ENCODE results near the gene RFNG. TPM values are rescaled to one million over a fixed set of nuclear protein-coding genes. Genes with fewer than 3 reads are reported as not detected.

Gene RFNG
- total RNA-seq, 1 experiment from 2014 or later, result 52.0 TPM

- peak overlapping the region; percentile 99; the same call in 1 of the 2 replicates for H3K27ac ChIP-seq (ENCODE audit: low read depth, low read length)
- H3K4me2 ChIP-seq (ENCODE audit: low read length), result no peak overlapping the region
- CTCF ChIA-PET, result no interaction called here
- H4K20me1 ChIP-seq (ENCODE audit: insufficient read depth), result no peaks in the 10 kb centered on the region; the same call in 1 of the 2 replicates
- intact Hi-C loops (cut with micrococcal nuclease), result no loop called here
- TF ChIP-seq CBX3 (IDR thresholded peaks at IDR 0.05; ENCODE audit: low read depth) (no peak), REST (IDR thresholded peaks at IDR 0.05; ENCODE audit: low read depth) (no peak), SIN3A (IDR thresholded peaks at IDR 0.05; ENCODE audit: low read depth) (no peak)
- H3K4me3 ChIP-seq (replicated peaks in 1 of 2; ENCODE audit: low read depth in 1 of 2, low read length in 2 of 2), result no peak overlapping the region
- peaks cover 0 to 21% of the 10 kb centered on the region in 2 experiments; a peak in 1 of 4 replicates for H3K36me3 ChIP-seq (ENCODE audit: control insufficient read depth in 1 of 2, insufficient read depth in 2 of 2, low read length in 2 of 2)
- 0 out of 2 replicates have a peak overlapping the region, but pooled peaks have one; percentile 9 for H3K9ac ChIP-seq (ENCODE audit: low read length)
- no peaks in the 10 kb centered on the region for H3K9me2 ChIP-seq (ENCODE audit: insufficient read depth)
- no peaks in the 10 kb centered on the region for H3K27me3 ChIP-seq (ENCODE audit: insufficient read depth, low read length)
- RAD21 ChIA-PET (ENCODE audit: low non-redundant PET in 1 of 2, low total read pairs in 2 of 2, uncharacterized antibody in 2 of 2, unreplicated experiment in 2 of 2), result no interaction called here
- no peaks in the 10 kb centered on the region for H3K9me3 ChIP-seq (ENCODE audit: control insufficient read depth in 1 of 2, insufficient read depth in 1 of 2, low read depth in 1 of 2, low read length in 2 of 2)
- DNase-seq (ENCODE audit: low read depth, low spot score), result no peak
- no peak for ATAC-seq
- H3K79me2 ChIP-seq (ENCODE audit: insufficient read depth, low read length), result peaks cover 37% of the 10 kb centered on the region
- POLR2A ChIA-PET, result no interaction called here
- BruUV-seq (replicated peaks), result no TSS peak
- no peak overlapping the region for H2AFZ ChIP-seq (ENCODE audit: low read depth, low read length, poor library complexity, severe bottlenecking)
- H3K4me1 ChIP-seq (ENCODE audit: control insufficient read depth in 1 of 2, insufficient read depth in 2 of 2, low read length in 2 of 2), result peaks cover 37 to 66% of the 10 kb centered on the region in 2 experiments
These were observed 49.7 kb upstream of the RFNG start for GRCh38 chr17:82101301-82101715.

GRCh38 chr17:82100502-82101298, 49.1 kb upstream of the RFNG start:
- peak overlapping the region; percentile 98 for H3K9ac ChIP-seq (ENCODE audit: low read length)
- H3K27ac ChIP-seq (ENCODE audit: low read depth, low read length), result peak overlapping the region; percentile 99
- RAD21 ChIA-PET (ENCODE audit: low non-redundant PET in 1 of 2, low total read pairs in 2 of 2, uncharacterized antibody in 2 of 2, unreplicated experiment in 2 of 2), result no interaction called here
- no peaks in the 10 kb centered on the region for H3K9me3 ChIP-seq (ENCODE audit: control insufficient read depth in 1 of 2, insufficient read depth in 1 of 2, low read depth in 1 of 2, low read length in 2 of 2)
- TF ChIP-seq POLR2AphosphoS5 (IDR thresholded peaks at IDR 0.05; ENCODE audit: low read depth, low read length), result peak; percentile 44
- TF ChIP-seq JUND (IDR thresholded peaks at IDR 0.05), result no peak
- peak; percentile 42 for TF ChIP-seq POLR2A (IDR thresholded peaks at IDR 0.05; ENCODE audit: borderline replicate concordance, extremely low read depth, insufficient read depth, insufficient read length)
- TF ChIP-seq TCF7L2 (IDR thresholded peaks at IDR 0.05; ENCODE audit: borderline replicate concordance, extremely low read depth, insufficient read depth, insufficient read length), result no peak
- no peak overlapping the region for H2AFZ ChIP-seq (ENCODE audit: low read depth, low read length, poor library complexity, severe bottlenecking)
- H3K9me2 ChIP-seq (ENCODE audit: insufficient read depth), result no peaks in the 10 kb centered on the region
- no peaks in the 10 kb centered on the region for H3K27me3 ChIP-seq (ENCODE audit: insufficient read depth, low read length)
- peaks cover 37 to 66% of the 10 kb centered on the region in 2 experiments for H3K4me1 ChIP-seq (ENCODE audit: control insufficient read depth in 1 of 2, insufficient read depth in 2 of 2, low read length in 2 of 2)
- H3K79me2 ChIP-seq (ENCODE audit: insufficient read depth, low read length), result peaks cover 42% of the 10 kb centered on the region
- peak overlapping the region; percentile 80; the same call in 1 of the 2 replicates for H3K4me2 ChIP-seq (ENCODE audit: low read length)
- no peak for DNase-seq (ENCODE audit: low read depth, low spot score)
- H4K20me1 ChIP-seq (ENCODE audit: insufficient read depth), result no peaks in the 10 kb centered on the region; the same call in 1 of the 2 replicates
- no peak for ATAC-seq
- CTCF ChIA-PET, result no interaction called here
- BruUV-seq (replicated peaks), result no TSS peak
- POLR2A ChIA-PET, result no interaction called here
- H3K36me3 ChIP-seq (ENCODE audit: control insufficient read depth in 1 of 2, insufficient read depth in 2 of 2, low read length in 2 of 2), result peaks cover 4 to 27% of the 10 kb centered on the region in 2 experiments; a peak in 2 of 4 replicates
- intact Hi-C loops (cut with micrococcal nuclease), result no loop called here
- H3K4me3 ChIP-seq (replicated peaks in 1 of 2; ENCODE audit: low read depth in 1 of 2, low read length in 2 of 2), result no peak overlapping the region
